Stomach (tissue), 4 donors: ENCODE results near the gene PDE4D.

Experiments
- POLR2A ChIP-seq, 4 donors: fragments of 450-650 bp; IDR thresholded peaks; one replicate each; pipeline ENCODE4 v1.6.1; 2016; ENCODE audit warnings: antibody characterized with exemption in 4 of 4, control low read depth in 2 of 4, mild to moderate bottlenecking in 1 of 4, moderate library complexity in 1 of 4
- POLR2AphosphoS5 ChIP-seq, 3 donors: sonication (generic); formaldehyde crosslinking; IDR thresholded peaks; one replicate each; pipeline ENCODE4 v1.6.1; 2016; ENCODE audit warnings: antibody characterized with exemption in 3 of 3

- TF ChIP-seq POLR2A (IDR thresholded peaks at IDR 0.05) = no peak
- TF ChIP-seq POLR2AphosphoS5 (IDR thresholded peaks at IDR 0.05) = peak in 2 of 3 donors; percentile 19 to 37
Measured at GRCh38 chr5:59351076-59351794, 542.3 kb downstream of the PDE4D start.
